WTC11 (cell line): ENCODE measurements around the gene PDCD1. TPM values are rescaled to one million over a fixed set of nuclear protein-coding genes. Genes with fewer than 3 reads are reported as not detected.

Experiments used
- ATAC-seq: fragments of 200-7000 bp; cut with Tn5 transposase; 2 replicates; pipeline ENCODE4 v1.10.0; 2021; ENCODE audit warnings: mild to moderate bottlenecking, moderate library complexity
- CTCF ChIA-PET: fragments of 300-600 bp; sonication (Branson Sonifier 250); formaldehyde crosslinking; loops from one replicate; lab custom pipeline; 2021; ENCODE audit warnings: antibody characterized with exemption; lab: Charles Lee
- POLR2A ChIA-PET: fragments of 350-600 bp; sonication (Branson Sonifier 250); formaldehyde crosslinking; loops from one replicate; lab custom pipeline; 2021; ENCODE audit warnings: antibody characterized with exemption; lab: Charles Lee
- DNase-seq: peaks from one replicate; pipeline ENCODE4 v3.0.0; 2021; ENCODE audit warnings: low spot score
- H3K27ac Mint-ChIP-seq: 2 replicates; pipeline ENCODE4 v1.8.0; 2021; ENCODE audit warnings: mixed read lengths
- H3K27me3 Mint-ChIP-seq: 2 replicates; pipeline ENCODE4 v1.8.0; 2021; ENCODE audit warnings: low read depth, mild to moderate bottlenecking, moderate library complexity, mixed read lengths
- H3K36me3 Mint-ChIP-seq: 2 replicates; pipeline ENCODE4 v1.8.0; 2021; ENCODE audit warnings: mixed read lengths
- H3K4me1 Mint-ChIP-seq: 2 replicates; pipeline ENCODE4 v1.8.0; 2022; ENCODE audit warnings: mixed read lengths
- H3K4me3 Mint-ChIP-seq: 2 replicates; pipeline ENCODE4 v1.8.0; 2021; ENCODE audit warnings: mild to moderate bottlenecking, moderate library complexity, mixed read lengths
- H3K9me3 Mint-ChIP-seq: 2 replicates; pipeline ENCODE4 v1.8.0; 2021; ENCODE audit warnings: mixed read lengths
- AFF4 ChIP-seq: sonication (generic); formaldehyde crosslinking; IDR thresholded peaks from 2 replicates; pipeline ENCODE4 v1.8.1; 2023; ENCODE audit warnings: mild to moderate bottlenecking, missing genetic modification reagents, borderline replicate concordance
- AR ChIP-seq: fragments of 250-450 bp; sonication (Bioruptor Pico); IDR thresholded peaks from 2 replicates; pipeline ENCODE4 v1.9.0; 2021; ENCODE audit warnings: mild to moderate bottlenecking
- ATF3 ChIP-seq: sonication (generic); formaldehyde crosslinking; conservative IDR thresholded peaks from 2 replicates; pipeline ENCODE4 v1.8.1; 2022; ENCODE audit warnings: mild to moderate bottlenecking, missing genetic modification reagents
- CREB1 ChIP-seq: sonication (generic); formaldehyde crosslinking; IDR thresholded peaks from 2 replicates; pipeline ENCODE4 v1.8.0; 2023; ENCODE audit warnings: mild to moderate bottlenecking, missing genetic modification reagents
- FOXJ3 ChIP-seq: sonication (generic); formaldehyde crosslinking; IDR thresholded peaks from 2 replicates; pipeline ENCODE4 v1.9.0; 2021; ENCODE audit warnings: missing genetic modification reagents, mild to moderate bottlenecking, borderline replicate concordance
- GABPB1 ChIP-seq: sonication (generic); formaldehyde crosslinking; IDR thresholded peaks from 2 replicates; pipeline ENCODE4 v1.8.1; 2023; ENCODE audit warnings: mild to moderate bottlenecking, missing genetic modification reagents
- JUN ChIP-seq: sonication (generic); formaldehyde crosslinking; IDR thresholded peaks from 2 replicates; pipeline ENCODE4 v1.8.0; 2023; ENCODE audit warnings: mild to moderate bottlenecking, missing genetic modification reagents
- MXD4 ChIP-seq: fragments of 250-450 bp; sonication (Bioruptor Pico); IDR thresholded peaks from 2 replicates; pipeline ENCODE4 v1.8.0; 2021; ENCODE audit warnings: mild to moderate bottlenecking, moderate library complexity, borderline replicate concordance
- NFE2L1 ChIP-seq: sonication (generic); formaldehyde crosslinking; IDR thresholded peaks from 2 replicates; pipeline ENCODE4 v1.8.1; 2023; ENCODE audit warnings: missing genetic modification reagents
- NR2C2 ChIP-seq: sonication (generic); formaldehyde crosslinking; IDR thresholded peaks from 2 replicates; pipeline ENCODE4 v1.8.0; 2022; ENCODE audit warnings: mild to moderate bottlenecking, missing genetic modification reagents
- NR3C1 ChIP-seq: sonication (generic); formaldehyde crosslinking; conservative IDR thresholded peaks from 2 replicates; pipeline ENCODE4 v1.8.1; 2023; ENCODE audit warnings: low read depth, mild to moderate bottlenecking, missing genetic modification reagents
- OVOL2 ChIP-seq: fragments of 250-450 bp; sonication (Bioruptor Pico); IDR thresholded peaks from 2 replicates; pipeline ENCODE4 v1.9.0; 2021; ENCODE audit warnings: mild to moderate bottlenecking, borderline replicate concordance
- PREB ChIP-seq: sonication (generic); formaldehyde crosslinking; IDR thresholded peaks from 2 replicates; pipeline ENCODE4 v1.8.1; 2022; ENCODE audit warnings: mild to moderate bottlenecking, missing genetic modification reagents, moderate library complexity, borderline replicate concordance
- TP53 ChIP-seq: sonication (generic); formaldehyde crosslinking; IDR thresholded peaks from 2 replicates; pipeline ENCODE4 v1.8.1; 2023; ENCODE audit warnings: mild to moderate bottlenecking, missing genetic modification reagents
- ZNF317 ChIP-seq: sonication (generic); formaldehyde crosslinking; IDR thresholded peaks from 2 replicates; pipeline ENCODE4 v1.8.1; 2023; ENCODE audit warnings: low read depth, mild to moderate bottlenecking, moderate library complexity, missing genetic modification reagents, borderline replicate concordance
- ZNF396 ChIP-seq: fragments of 250-450 bp; sonication (Bioruptor Pico); IDR thresholded peaks from 2 replicates; pipeline ENCODE4 v1.8.0; 2021; ENCODE audit warnings: mild to moderate bottlenecking, moderate library complexity, borderline replicate concordance
- total RNA-seq: library from RNA; stranded (reverse); gene quantifications from 3 replicates; pipeline ENCODE4 v1.2.3, GENCODE V29; 2021
- TF ChIP-seq, protein P1 (sequence below): fragments of 250-450 bp; sonication (Bioruptor Pico); IDR thresholded peaks from 2 replicates; pipeline ENCODE4 v1.9.0; 2021; ENCODE audit warnings: mild to moderate bottlenecking
- TF ChIP-seq, protein P2 (sequence below): sonication (generic); formaldehyde crosslinking; IDR thresholded peaks from 2 replicates; pipeline ENCODE4 v1.8.1; 2023; ENCODE audit warnings: mild to moderate bottlenecking, moderate library complexity, missing genetic modification reagents
- TF ChIP-seq, protein P3 (sequence below): sonication (generic); formaldehyde crosslinking; conservative IDR thresholded peaks from 2 replicates; pipeline ENCODE4 v1.8.1; 2023; ENCODE audit warnings: mild to moderate bottlenecking, low read depth, missing genetic modification reagents, moderate library complexity

PDCD1 gene
- total RNA-seq, 1 experiment from 2014 or later = 0.52 TPM

DNA sequence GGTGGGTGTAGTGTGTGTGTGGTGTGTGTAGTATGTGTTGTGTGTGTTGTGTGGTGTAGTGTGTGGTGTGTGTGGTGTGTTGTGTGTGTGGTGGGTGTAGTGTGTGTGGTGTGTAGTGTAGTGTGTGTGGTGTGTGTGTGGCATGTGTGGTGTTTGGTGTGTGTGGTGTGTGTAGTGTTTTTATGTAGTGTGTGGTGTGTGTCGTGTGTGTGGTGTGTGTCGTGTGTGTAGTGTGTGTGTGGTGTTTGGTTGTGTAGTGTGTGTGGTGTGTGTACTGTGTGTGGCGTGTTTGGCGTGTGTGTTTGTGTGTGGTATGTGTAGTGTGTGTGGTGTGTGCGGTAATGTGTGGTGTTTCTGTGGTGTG, 6.1 kb upstream of the PDCD1 start (continued):
- no peak for TF ChIP-seq ATF3
- TF ChIP-seq NR3C1 = no peak
- TF ChIP-seq PREB (CRISPR knock-in tag) = no peak
- TF ChIP-seq ZNF396 = no peak
- no peak for TF ChIP-seq NFE2L1 (CRISPR knock-in tag)
- TF ChIP-seq CREB1 (CRISPR knock-in tag) = no peak
- TF ChIP-seq, protein P1, sequence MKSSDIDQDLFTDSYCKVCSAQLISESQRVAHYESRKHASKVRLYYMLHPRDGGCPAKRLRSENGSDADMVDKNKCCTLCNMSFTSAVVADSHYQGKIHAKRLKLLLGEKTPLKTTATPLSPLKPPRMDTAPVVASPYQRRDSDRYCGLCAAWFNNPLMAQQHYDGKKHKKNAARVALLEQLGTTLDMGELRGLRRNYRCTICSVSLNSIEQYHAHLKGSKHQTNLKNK (CRISPR knock-in tag) = no peak
- TF ChIP-seq, all 79 proteins: peak for 0

DNA sequence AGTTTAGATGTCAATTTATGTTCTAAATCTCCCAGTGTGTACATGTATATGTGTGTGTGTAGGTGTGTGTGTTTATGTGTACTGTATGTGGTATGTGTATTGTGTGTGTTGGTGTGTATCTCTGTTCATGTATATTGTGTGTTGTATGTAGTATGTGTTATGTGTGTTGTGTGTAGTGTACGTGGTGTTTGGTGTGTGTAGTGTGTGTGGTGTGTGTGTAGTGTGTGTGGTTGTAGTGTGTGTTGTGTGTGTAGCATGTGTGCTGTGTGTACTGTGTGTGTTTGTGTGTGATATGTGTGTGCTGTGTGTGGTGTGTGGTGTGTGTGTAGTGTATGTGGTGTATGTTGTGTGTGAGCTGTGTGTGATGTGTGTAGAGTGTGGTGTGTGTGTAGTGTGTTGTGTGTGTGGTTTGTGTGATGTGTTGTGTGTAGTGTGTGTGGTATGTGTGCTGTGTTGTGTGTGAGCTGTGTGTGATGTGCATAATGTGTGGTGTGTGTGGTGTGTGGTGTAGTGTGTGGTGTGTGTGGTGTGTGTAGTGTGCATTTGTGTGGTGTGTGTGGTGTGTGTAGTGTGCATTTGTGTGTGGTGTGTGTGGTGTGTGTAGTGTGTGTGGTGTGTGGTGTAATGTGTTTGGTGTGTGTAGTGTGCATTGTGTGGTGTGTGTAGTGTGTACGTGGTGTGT, 5.6 kb upstream of the PDCD1 start:
- no peak for TF ChIP-seq JUN (CRISPR knock-in tag)
- TF ChIP-seq AFF4 (CRISPR knock-in tag) = no peak
- TF ChIP-seq, protein P2, sequence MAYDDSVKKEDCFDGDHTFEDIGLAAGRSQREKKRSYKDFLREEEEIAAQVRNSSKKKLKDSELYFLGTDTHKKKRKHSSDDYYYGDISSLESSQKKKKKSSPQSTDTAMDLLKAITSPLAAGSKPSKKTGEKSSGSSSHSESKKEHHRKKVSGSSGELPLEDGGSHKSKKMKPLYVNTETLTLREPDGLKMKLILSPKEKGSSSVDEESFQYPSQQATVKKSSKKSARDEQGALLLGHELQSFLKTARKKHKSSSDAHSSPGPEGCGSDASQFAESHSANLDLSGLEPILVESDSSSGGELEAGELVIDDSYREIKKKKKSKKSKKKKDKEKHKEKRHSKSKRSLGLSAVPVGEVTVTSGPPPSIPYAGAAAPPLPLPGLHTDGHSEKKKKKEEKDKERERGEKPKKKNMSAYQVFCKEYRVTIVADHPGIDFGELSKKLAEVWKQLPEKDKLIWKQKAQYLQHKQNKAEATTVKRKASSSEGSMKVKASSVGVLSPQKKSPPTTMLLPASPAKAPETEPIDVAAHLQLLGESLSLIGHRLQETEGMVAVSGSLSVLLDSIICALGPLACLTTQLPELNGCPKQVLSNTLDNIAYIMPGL (CRISPR knock-in tag) = no peak
- TF ChIP-seq OVOL2 = no peak
- TF ChIP-seq, protein P3, sequence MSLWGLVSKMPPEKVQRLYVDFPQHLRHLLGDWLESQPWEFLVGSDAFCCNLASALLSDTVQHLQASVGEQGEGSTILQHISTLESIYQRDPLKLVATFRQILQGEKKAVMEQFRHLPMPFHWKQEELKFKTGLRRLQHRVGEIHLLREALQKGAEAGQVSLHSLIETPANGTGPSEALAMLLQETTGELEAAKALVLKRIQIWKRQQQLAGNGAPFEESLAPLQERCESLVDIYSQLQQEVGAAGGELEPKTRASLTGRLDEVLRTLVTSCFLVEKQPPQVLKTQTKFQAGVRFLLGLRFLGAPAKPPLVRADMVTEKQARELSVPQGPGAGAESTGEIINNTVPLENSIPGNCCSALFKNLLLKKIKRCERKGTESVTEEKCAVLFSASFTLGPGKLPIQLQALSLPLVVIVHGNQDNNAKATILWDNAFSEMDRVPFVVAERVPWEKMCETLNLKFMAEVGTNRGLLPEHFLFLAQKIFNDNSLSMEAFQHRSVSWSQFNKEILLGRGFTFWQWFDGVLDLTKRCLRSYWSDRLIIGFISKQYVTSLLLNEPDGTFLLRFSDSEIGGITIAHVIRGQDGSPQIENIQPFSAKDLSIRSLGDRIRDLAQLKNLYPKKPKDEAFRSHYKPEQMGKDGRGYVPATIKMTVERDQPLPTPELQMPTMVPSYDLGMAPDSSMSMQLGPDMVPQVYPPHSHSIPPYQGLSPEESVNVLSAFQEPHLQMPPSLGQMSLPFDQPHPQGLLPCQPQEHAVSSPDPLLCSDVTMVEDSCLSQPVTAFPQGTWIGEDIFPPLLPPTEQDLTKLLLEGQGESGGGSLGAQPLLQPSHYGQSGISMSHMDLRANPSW (CRISPR knock-in tag) = no peak
- TF ChIP-seq PREB (CRISPR knock-in tag) = no peak
- no peak for TF ChIP-seq TP53 (CRISPR knock-in tag)
- TF ChIP-seq GABPB1 (CRISPR knock-in tag) = no peak
- TF ChIP-seq MXD4 = no peak
- TF ChIP-seq ZNF317 = no peak
- TF ChIP-seq NR2C2 (CRISPR knock-in tag) = no peak; the same call in 1 of the 2 replicates
- no peak for TF ChIP-seq FOXJ3 (CRISPR knock-in tag)
- TF ChIP-seq AR (CRISPR knock-in tag) = no peak
- Mint-ChIP-seq H3K27me3 (peaks cover 6% of the 10 kb centered on the region), H3K9me3 (peaks cover 16% of the 10 kb centered on the region), H3K4me1 (peaks cover 15% of the 10 kb centered on the region; the same call in 1 of the 2 replicates), H3K4me3 (no peak overlapping the region), H3K36me3 (peaks cover 4% of the 10 kb centered on the region; the same call in 1 of the 2 replicates), H3K27ac (no peak overlapping the region)
- no peak for DNase-seq
- no peak for ATAC-seq
- ChIA-PET CTCF (no interaction called here), POLR2A (no interaction called here)
